Common myeloid progenitor, CD34-positive (primary cell): ENCODE results near the gene MT1A.

Experiments used
- CTCF ChIA-PET: fragments of 350-600 bp; sonication (Branson Sonifier 250); formaldehyde crosslinking; loops from one replicate; lab custom pipeline; 2021; ENCODE audit warnings: antibody characterized with exemption; lab: Charles Lee
- POLR2A ChIA-PET: fragments of 350-600 bp; sonication (Branson Sonifier 250); formaldehyde crosslinking; loops from one replicate; lab custom pipeline; 2021; ENCODE audit warnings: antibody characterized with exemption; lab: Charles Lee
- DNase-seq, 3 donors: peaks; one replicate each; pipeline versions ENCODE4 v3.0.0 to v3.0.0-alpha.2; 2013
- H3K27ac ChIP-seq, 2 experiments: 1 replicate in 1 of 2; 2 replicates in 1 of 2; pipeline ENCODE4 v1.7.0; 2013; ENCODE audit warnings: inconsistent platforms in 2 of 2, low read length in 2 of 2, mild to moderate bottlenecking in 2 of 2, low read depth in 1 of 2, moderate library complexity in 1 of 2; ENCODE audit not compliant: severe bottlenecking in 2 of 2, insufficient read depth in 1 of 2, poor library complexity in 1 of 2
- H3K27me3 ChIP-seq, 5 experiments: replicated peaks in 2 of 5; 1 replicate in 3 of 5; 2 replicates in 2 of 5; pipeline versions ENCODE4 v1.6.1 to v1.7.0; 2013; ENCODE audit warnings: low read length in 4 of 5, mild to moderate bottlenecking in 2 of 5, moderate library complexity in 2 of 5, inconsistent platforms in 1 of 5; ENCODE audit not compliant: insufficient read depth in 5 of 5, control insufficient read depth in 4 of 5
- H3K36me3 ChIP-seq, 4 experiments: 1 replicate in 2 of 4; 2 replicates in 2 of 4; pipeline versions ENCODE4 v1.6.1 to v1.7.0; 2013; ENCODE audit warnings: low read length in 3 of 4, control low read depth in 1 of 4, mild to moderate bottlenecking in 1 of 4; ENCODE audit not compliant: control insufficient read depth in 4 of 4, insufficient read depth in 4 of 4
- H3K4me1 ChIP-seq, 4 experiments: 1 replicate in 3 of 4; 2 replicates in 1 of 4; pipeline versions ENCODE4 v1.6.1 to v1.7.1; 2013; ENCODE audit warnings: low read length in 3 of 4, mild to moderate bottlenecking in 3 of 4, control low read depth in 1 of 4, inconsistent platforms in 1 of 4, moderate library complexity in 1 of 4; ENCODE audit not compliant: control insufficient read depth in 4 of 4, insufficient read depth in 4 of 4; ENCODE audit errors: control extremely low read depth in 1 of 4
- H3K4me3 ChIP-seq, 7 experiments: 1 replicate in 4 of 7; 2 replicates in 3 of 7; pipeline versions ENCODE4 v1.5.1 to v1.7.0; 2013; ENCODE audit warnings: mild to moderate bottlenecking in 7 of 7, low read length in 6 of 7, moderate library complexity in 6 of 7, inconsistent platforms in 2 of 7, low read depth in 2 of 7, control low read depth in 1 of 7; ENCODE audit not compliant: insufficient read depth in 4 of 7, control insufficient read depth in 1 of 7; ENCODE audit errors: extremely low read depth in 1 of 7
- H3K9me3 ChIP-seq, 5 experiments: 1 replicate in 4 of 5; 2 replicates in 1 of 5; pipeline versions ENCODE4 v1.6.1 to v1.7.1; 2013; ENCODE audit warnings: low read length in 4 of 5, mild to moderate bottlenecking in 2 of 5, inconsistent platforms in 1 of 5, low read depth in 1 of 5, moderate library complexity in 1 of 5; ENCODE audit not compliant: control insufficient read depth in 4 of 5, insufficient read depth in 2 of 5; ENCODE audit errors: control extremely low read depth in 1 of 5
- WGBS: methylation state at CpG from one replicate; pipeline ENCODE4 v1.1.5; 2013; ENCODE audit not compliant: insufficient coverage; 5-methylcytosine and 5-hydroxymethylcytosine counted together

MT1A gene

GRCh38 chr16:56643080-56643778 lies 4.8 kb downstream of the MT1A start:
- no peak overlapping the region for H3K27ac ChIP-seq
- H3K4me1 ChIP-seq, result peaks cover 0 to 14% (median 8%) of the 10 kb centered on the region in 4 experiments
- WGBS, result 7% methylated on average over 41 of the region's 42 CpGs
- H3K4me3 ChIP-seq, result peak overlapping the region in 5 of 7 experiments; percentile 8 to 51 (median 29)
- POLR2A ChIA-PET, result interaction anchor here (0.7 kb wide), 1 partner anchor 58 kb away, joined by 3 read pairs; no protein-coding TSS in a partner anchor
- CTCF ChIA-PET, result interaction anchor here (0.6 to 1.6 kb wide), 9 partner anchors 9 to 146 kb away, joined by 3 to 5 read pairs (median 3); partner anchors contain the start of gene MT1E
- peak in 2 of 3 donors; percentile 26 to 31 for DNase-seq
- H3K36me3 ChIP-seq, result no peaks in the 10 kb centered on the region
- peaks cover 34 to 98% (median 66%) of the 10 kb centered on the region in 5 experiments for H3K27me3 ChIP-seq
- no peaks in the 10 kb centered on the region for H3K9me3 ChIP-seq

- Histone ChIP-seq H3K27ac (no peak overlapping the region), H3K4me1 (peaks cover 0 to 10% (median 7%) of the 10 kb centered on the region in 4 experiments), H3K27me3 (peaks cover 34 to 98% (median 67%) of the 10 kb centered on the region in 5 experiments), H3K4me3 (peak overlapping the region in 1 of 7 experiments; percentile 51), H3K36me3 (no peaks in the 10 kb centered on the region), H3K9me3 (no peaks in the 10 kb centered on the region)
- POLR2A ChIA-PET, result no interaction called here
- CTCF ChIA-PET, result interaction anchor here (0.6 to 1.6 kb wide), 7 partner anchors 9 to 146 kb away, joined by 3 to 5 read pairs (median 3); partner anchors contain the start of gene MT1E
- no peak for DNase-seq
- WGBS, result 43% methylated on average over 2 of the region's 5 CpGs
Measured at GRCh38 chr16:56643833-56644232, 5.4 kb downstream of the MT1A start.

GRCh38 chr16:56645311-56645710 lies 6.8 kb downstream of the MT1A start:
- 100% methylated on average over 1 of the region's 1 CpG for WGBS
- ChIA-PET POLR2A (no interaction called here), CTCF (interaction anchor here (1.8 kb wide), 1 partner anchor 12 kb away, joined by 4 read pairs; the partner anchor contains the start of gene MT1F)
- no peaks in the 10 kb centered on the region for H3K9me3 ChIP-seq
- no peaks in the 10 kb centered on the region for H3K36me3 ChIP-seq
- H3K27ac ChIP-seq, result no peak overlapping the region
- peaks cover 28 to 98% (median 57%) of the 10 kb centered on the region in 5 experiments for H3K27me3 ChIP-seq
- no peak for DNase-seq
- H3K4me3 ChIP-seq, result no peak overlapping the region
- H3K4me1 ChIP-seq, result peaks cover 0 to 10% (median 7%) of the 10 kb centered on the region in 4 experiments

GRCh38 chr16:56645838-56646237 lies 7.4 kb downstream of the MT1A start:
- H3K4me3 ChIP-seq, result no peak overlapping the region
- H3K9me3 ChIP-seq, result no peaks in the 10 kb centered on the region
- H3K4me1 ChIP-seq, result peaks cover 0 to 10% (median 7%) of the 10 kb centered on the region in 4 experiments
- H3K27me3 ChIP-seq, result peaks cover 28 to 98% (median 54%) of the 10 kb centered on the region in 5 experiments
- ChIA-PET POLR2A (no interaction called here), CTCF (interaction anchor here (0.7 to 1.8 kb wide), 5 partner anchors 10 to 56 kb away, joined by 3 to 7 read pairs (median 4); partner anchors contain the start of gene MT1F)
- H3K36me3 ChIP-seq, result no peaks in the 10 kb centered on the region
- no peak for DNase-seq
- no CpG with 5 or more reads among the region's 1 CpG for WGBS
- no peak overlapping the region for H3K27ac ChIP-seq

- peaks cover 21 to 96% (median 50%) of the 10 kb centered on the region in 5 experiments for H3K27me3 ChIP-seq
- CTCF ChIA-PET, result interaction anchor here (1.0 kb wide), 1 partner anchor 72 kb away, joined by 3 read pairs; no protein-coding TSS in a partner anchor
Measured at GRCh38 chr16:56647641-56648431, 9.4 kb downstream of the MT1A start.

GRCh38 chr16:56649271-56649670 lies 10.8 kb downstream of the MT1A start:
- WGBS, result 94% methylated on average over 2 of the region's 2 CpGs
- Histone ChIP-seq H3K9me3 (no peaks in the 10 kb centered on the region), H3K36me3 (no peaks in the 10 kb centered on the region), H3K27ac (no peak overlapping the region), H3K4me1 (no peaks in the 10 kb centered on the region), H3K27me3 (peaks cover 17 to 81% (median 44%) of the 10 kb centered on the region in 5 experiments), H3K4me3 (no peak overlapping the region)
- DNase-seq, result no peak
- ChIA-PET CTCF (no interaction called here), POLR2A (no interaction called here)

More at GRCh38 chr16:56647641-56648431, 9.4 kb downstream of the MT1A start:
- H3K4me1 ChIP-seq, result peaks cover 0 to 10% (median 7%) of the 10 kb centered on the region in 4 experiments
- no peaks in the 10 kb centered on the region for H3K9me3 ChIP-seq
- POLR2A ChIA-PET, result no interaction called here
- no peak overlapping the region for H3K27ac ChIP-seq
- H3K36me3 ChIP-seq, result no peaks in the 10 kb centered on the region
- H3K4me3 ChIP-seq, result no peak overlapping the region
- WGBS, result 38% methylated on average over 32 of the region's 33 CpGs
- no peak for DNase-seq
